Liver (tissue), 3 donors: ENCODE measurements around the gene CADPS.

Experiments
- FOXA1 ChIP-seq: IDR thresholded peaks from 2 replicates; pipeline ENCODE4 v1.6.1; 2016; ENCODE audit warnings: antibody characterized with exemption
- GABPA ChIP-seq, 2 donors: IDR thresholded peaks in 1 of 2; conservative IDR thresholded peaks in 1 of 2; 2 replicates each; pipeline ENCODE4 v1.6.1; 2016; ENCODE audit warnings: antibody characterized with exemption in 2 of 2, mild to moderate bottlenecking in 1 of 2, moderate library complexity in 1 of 2
- JUND ChIP-seq, 2 donors: IDR thresholded peaks; 2 replicates each; pipeline ENCODE4 v1.6.1; 2016; ENCODE audit warnings: antibody characterized with exemption in 2 of 2
- RAD21 ChIP-seq, 2 donors: IDR thresholded peaks; 2 replicates each; pipeline ENCODE4 v1.6.1; 2016; ENCODE audit warnings: antibody characterized with exemption in 2 of 2, mild to moderate bottlenecking in 2 of 2
- SP1 ChIP-seq: IDR thresholded peaks from 2 replicates; pipeline ENCODE4 v1.6.1; 2018; ENCODE audit warnings: antibody characterized with exemption, mild to moderate bottlenecking
- TAF1 ChIP-seq: conservative IDR thresholded peaks from 2 replicates; pipeline ENCODE4 v1.6.1; 2016; ENCODE audit warnings: antibody characterized with exemption, mild to moderate bottlenecking
- YY1 ChIP-seq: IDR thresholded peaks from 2 replicates; pipeline ENCODE4 v1.6.1; 2016; ENCODE audit warnings: antibody characterized with exemption, mild to moderate bottlenecking
- TF ChIP-seq, protein P1 (sequence below): IDR thresholded peaks from 2 replicates; pipeline ENCODE4 v1.6.1; 2016; ENCODE audit warnings: antibody characterized with exemption
- TF ChIP-seq, protein P2 (sequence below): fragments of 150-350 bp; IDR thresholded peaks from 2 replicates; pipeline ENCODE4 v1.5.1; 2017; ENCODE audit warnings: improper control_type of control experiment, low read depth, low read length; ENCODE audit not compliant: missing input control
- TF ChIP-seq, protein P3 (sequence below): IDR thresholded peaks from 2 replicates; pipeline ENCODE4 v1.6.1; 2016; ENCODE audit warnings: antibody characterized with exemption
- TF ChIP-seq, protein P4 (sequence below): IDR thresholded peaks from 2 replicates; pipeline ENCODE4 v1.6.1; 2016; ENCODE audit warnings: antibody characterized with exemption, mild to moderate bottlenecking
- TF ChIP-seq, protein P5 (sequence below): IDR thresholded peaks from 2 replicates; pipeline ENCODE4 v1.6.1; 2016; ENCODE audit warnings: antibody characterized with exemption
- donor health status: healthy.
- donor health status: healthy.

DNA sequence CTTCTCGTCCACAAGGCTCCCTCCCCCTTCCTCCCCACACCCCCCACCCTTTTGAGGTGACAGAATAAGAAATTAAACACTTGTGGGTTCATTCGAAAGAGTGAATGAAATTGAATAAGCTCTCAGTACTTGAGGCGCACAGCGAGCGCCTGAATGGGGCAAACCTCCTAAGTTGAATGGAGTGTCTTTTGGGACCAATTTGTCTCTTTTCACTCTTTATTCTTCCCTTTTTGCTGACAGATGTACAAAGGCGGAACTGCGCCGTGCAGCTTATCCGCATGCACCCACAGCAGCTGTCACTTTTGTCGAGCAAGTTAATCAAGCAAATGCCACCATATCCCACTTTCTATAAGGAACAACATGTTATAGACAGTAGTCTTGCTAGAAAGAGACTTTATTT, 454.0 kb downstream of the CADPS start:
- TF ChIP-seq FOXA1 (no peak), TAF1 (no peak), YY1 (no peak), RAD21 (IDR thresholded peaks at IDR 0.05) (no peak), GABPA (IDR thresholded peaks at IDR 0.05 in 1 of 2, conservative IDR thresholded peaks at IDR 0.05 in 1 of 2) (no peak), SP1 (no peak), JUND (IDR thresholded peaks at IDR 0.05) (no peak)
- TF ChIP-seq, protein P1, sequence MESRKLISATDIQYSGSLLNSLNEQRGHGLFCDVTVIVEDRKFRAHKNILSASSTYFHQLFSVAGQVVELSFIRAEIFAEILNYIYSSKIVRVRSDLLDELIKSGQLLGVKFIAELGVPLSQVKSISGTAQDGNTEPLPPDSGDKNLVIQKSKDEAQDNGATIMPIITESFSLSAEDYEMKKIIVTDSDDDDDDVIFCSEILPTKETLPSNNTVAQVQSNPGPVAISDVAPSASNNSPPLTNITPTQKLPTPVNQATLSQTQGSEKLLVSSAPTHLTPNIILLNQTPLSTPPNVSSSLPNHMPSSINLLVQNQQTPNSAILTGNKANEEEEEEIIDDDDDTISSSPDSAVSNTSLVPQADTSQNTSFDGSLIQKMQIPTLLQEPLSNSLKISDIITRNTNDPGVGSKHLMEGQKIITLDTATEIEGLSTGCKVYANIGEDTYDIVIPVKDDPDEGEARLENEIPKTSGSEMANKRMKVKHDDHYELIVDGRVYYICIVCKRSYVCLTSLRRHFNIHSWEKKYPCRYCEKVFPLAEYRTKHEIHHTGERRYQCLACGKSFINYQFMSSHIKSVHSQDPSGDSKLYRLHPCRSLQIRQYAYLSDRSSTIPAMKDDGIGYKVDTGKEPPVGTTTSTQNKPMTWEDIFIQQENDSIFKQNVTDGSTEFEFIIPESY, result no peak
- TF ChIP-seq, protein P2, sequence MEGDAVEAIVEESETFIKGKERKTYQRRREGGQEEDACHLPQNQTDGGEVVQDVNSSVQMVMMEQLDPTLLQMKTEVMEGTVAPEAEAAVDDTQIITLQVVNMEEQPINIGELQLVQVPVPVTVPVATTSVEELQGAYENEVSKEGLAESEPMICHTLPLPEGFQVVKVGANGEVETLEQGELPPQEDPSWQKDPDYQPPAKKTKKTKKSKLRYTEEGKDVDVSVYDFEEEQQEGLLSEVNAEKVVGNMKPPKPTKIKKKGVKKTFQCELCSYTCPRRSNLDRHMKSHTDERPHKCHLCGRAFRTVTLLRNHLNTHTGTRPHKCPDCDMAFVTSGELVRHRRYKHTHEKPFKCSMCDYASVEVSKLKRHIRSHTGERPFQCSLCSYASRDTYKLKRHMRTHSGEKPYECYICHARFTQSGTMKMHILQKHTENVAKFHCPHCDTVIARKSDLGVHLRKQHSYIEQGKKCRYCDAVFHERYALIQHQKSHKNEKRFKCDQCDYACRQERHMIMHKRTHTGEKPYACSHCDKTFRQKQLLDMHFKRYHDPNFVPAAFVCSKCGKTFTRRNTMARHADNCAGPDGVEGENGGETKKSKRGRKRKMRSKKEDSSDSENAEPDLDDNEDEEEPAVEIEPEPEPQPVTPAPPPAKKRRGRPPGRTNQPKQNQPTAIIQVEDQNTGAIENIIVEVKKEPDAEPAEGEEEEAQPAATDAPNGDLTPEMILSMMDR, result no peak
- TF ChIP-seq, protein P3, sequence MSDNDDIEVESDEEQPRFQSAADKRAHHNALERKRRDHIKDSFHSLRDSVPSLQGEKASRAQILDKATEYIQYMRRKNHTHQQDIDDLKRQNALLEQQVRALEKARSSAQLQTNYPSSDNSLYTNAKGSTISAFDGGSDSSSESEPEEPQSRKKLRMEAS, result no peak
- TF ChIP-seq, protein P4, sequence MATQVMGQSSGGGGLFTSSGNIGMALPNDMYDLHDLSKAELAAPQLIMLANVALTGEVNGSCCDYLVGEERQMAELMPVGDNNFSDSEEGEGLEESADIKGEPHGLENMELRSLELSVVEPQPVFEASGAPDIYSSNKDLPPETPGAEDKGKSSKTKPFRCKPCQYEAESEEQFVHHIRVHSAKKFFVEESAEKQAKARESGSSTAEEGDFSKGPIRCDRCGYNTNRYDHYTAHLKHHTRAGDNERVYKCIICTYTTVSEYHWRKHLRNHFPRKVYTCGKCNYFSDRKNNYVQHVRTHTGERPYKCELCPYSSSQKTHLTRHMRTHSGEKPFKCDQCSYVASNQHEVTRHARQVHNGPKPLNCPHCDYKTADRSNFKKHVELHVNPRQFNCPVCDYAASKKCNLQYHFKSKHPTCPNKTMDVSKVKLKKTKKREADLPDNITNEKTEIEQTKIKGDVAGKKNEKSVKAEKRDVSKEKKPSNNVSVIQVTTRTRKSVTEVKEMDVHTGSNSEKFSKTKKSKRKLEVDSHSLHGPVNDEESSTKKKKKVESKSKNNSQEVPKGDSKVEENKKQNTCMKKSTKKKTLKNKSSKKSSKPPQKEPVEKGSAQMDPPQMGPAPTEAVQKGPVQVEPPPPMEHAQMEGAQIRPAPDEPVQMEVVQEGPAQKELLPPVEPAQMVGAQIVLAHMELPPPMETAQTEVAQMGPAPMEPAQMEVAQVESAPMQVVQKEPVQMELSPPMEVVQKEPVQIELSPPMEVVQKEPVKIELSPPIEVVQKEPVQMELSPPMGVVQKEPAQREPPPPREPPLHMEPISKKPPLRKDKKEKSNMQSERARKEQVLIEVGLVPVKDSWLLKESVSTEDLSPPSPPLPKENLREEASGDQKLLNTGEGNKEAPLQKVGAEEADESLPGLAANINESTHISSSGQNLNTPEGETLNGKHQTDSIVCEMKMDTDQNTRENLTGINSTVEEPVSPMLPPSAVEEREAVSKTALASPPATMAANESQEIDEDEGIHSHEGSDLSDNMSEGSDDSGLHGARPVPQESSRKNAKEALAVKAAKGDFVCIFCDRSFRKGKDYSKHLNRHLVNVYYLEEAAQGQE, result no peak
- TF ChIP-seq, protein P5, sequence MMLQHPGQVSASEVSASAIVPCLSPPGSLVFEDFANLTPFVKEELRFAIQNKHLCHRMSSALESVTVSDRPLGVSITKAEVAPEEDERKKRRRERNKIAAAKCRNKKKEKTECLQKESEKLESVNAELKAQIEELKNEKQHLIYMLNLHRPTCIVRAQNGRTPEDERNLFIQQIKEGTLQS, result no peak
